GM10248 (cell line): ENCODE measurements around the gene CILP2.

Experiments used
- CTCF ChIA-PET: fragments of 300-600 bp; sonication (Branson Sonifier 250); formaldehyde crosslinking; extraction: SDS; loops from one replicate; lab custom pipeline; 2021; ENCODE audit warnings: antibody characterized with exemption; lab: Yijun Ruan, JAX
- POLR2A ChIA-PET: fragments of 350-650 bp; sonication (Branson Sonifier 250); formaldehyde crosslinking; extraction: SDS; loops from one replicate; lab custom pipeline; 2020; ENCODE audit warnings: antibody characterized with exemption; lab: Yijun Ruan, JAX
- DNase-seq: peaks from one replicate; pipeline ENCODE4 v3.0.0; 2012; ENCODE audit errors: extremely low spot score
- TF ChIP-seq, protein P1 (sequence below): IDR thresholded peaks from 2 replicates; pipeline ENCODE4 v1.5.1; 2012; ENCODE audit warnings: mild to moderate bottlenecking, low read depth; ENCODE audit errors: extremely low read depth, missing control alignments, control extremely low read depth

CILP2 gene

DNA sequence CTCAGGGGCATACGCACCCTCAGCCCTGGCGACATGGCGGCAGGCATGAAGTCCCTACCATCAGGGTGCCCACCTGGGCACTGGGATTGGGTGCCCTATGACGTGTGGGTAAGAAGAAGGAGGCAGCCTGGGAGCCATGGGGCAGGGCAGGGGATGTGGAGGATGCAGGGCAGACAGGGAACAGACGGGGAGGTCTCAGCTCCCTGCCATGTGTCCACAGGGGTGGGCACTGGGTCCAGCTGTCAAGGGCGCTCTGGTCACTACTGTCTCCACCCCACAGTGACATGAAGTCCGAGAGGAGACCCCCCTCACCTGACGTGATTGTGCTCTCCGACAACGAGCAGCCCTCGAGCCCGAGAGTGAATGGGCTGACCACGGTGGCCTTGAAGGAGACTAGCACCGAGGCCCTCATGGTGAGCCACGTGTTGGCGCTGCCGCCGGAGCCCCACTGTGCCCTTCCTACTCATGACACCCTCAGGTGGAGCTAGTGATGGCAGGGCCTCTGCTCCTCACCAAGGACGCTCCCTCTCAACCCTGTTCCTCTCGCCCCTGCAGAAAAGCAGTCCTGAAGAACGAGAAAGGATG lies 45.9 kb upstream of the CILP2 start:
- DNase-seq, result no peak
- ChIA-PET POLR2A (no interaction called here), CTCF (interaction anchor here (0.8 to 8.5 kb wide), 12 partner anchors 13 to 126 kb away, joined by 3 to 220 read pairs (median 10); partner anchors contain the start of gene GATAD2A)
- TF ChIP-seq, protein P1, sequence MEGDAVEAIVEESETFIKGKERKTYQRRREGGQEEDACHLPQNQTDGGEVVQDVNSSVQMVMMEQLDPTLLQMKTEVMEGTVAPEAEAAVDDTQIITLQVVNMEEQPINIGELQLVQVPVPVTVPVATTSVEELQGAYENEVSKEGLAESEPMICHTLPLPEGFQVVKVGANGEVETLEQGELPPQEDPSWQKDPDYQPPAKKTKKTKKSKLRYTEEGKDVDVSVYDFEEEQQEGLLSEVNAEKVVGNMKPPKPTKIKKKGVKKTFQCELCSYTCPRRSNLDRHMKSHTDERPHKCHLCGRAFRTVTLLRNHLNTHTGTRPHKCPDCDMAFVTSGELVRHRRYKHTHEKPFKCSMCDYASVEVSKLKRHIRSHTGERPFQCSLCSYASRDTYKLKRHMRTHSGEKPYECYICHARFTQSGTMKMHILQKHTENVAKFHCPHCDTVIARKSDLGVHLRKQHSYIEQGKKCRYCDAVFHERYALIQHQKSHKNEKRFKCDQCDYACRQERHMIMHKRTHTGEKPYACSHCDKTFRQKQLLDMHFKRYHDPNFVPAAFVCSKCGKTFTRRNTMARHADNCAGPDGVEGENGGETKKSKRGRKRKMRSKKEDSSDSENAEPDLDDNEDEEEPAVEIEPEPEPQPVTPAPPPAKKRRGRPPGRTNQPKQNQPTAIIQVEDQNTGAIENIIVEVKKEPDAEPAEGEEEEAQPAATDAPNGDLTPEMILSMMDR, result no peak

DNA sequence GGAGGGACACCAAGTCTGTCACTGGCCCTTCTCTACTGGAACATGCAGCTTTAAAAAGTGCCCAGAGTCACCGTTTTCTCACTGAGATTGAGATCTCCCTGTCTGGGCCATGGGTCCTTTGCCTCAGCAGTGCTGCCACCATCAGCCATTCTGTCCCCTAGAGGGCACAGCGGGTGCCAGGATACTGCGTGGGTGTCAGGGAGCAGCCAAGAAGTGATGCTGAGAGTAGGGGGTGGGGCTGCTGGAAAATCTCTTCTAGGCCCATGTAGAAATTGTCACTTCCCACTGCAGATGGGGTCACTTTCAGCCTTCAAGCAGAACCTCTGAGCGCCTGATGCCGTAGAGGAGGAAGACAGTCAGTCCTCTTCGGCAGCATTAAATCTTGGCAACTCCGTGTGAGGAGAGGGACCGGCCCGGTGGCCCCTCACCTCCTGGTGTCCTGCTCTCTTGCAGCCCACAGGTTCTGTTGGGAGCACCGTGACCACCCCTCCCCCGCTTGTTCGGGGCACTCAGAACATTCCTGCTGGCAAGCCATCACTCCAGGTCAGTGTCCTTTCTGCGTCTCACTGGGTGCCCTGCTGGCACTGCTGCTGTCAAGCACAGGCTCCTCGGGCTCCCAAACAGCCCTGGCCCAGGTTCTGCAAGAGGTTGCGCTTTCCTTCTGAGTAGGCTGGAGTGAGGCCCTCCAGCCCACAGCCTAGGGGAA lies 44.1 kb upstream of the CILP2 start:
- TF ChIP-seq, protein P1, result no peak
- POLR2A ChIA-PET, result no interaction called here
- no peak for DNase-seq
- CTCF ChIA-PET, result interaction anchor here (1.3 to 8.5 kb wide), 3 partner anchors 76 to 136 kb away, joined by 3 to 220 read pairs (median 4); no protein-coding TSS in a partner anchor

DNA sequence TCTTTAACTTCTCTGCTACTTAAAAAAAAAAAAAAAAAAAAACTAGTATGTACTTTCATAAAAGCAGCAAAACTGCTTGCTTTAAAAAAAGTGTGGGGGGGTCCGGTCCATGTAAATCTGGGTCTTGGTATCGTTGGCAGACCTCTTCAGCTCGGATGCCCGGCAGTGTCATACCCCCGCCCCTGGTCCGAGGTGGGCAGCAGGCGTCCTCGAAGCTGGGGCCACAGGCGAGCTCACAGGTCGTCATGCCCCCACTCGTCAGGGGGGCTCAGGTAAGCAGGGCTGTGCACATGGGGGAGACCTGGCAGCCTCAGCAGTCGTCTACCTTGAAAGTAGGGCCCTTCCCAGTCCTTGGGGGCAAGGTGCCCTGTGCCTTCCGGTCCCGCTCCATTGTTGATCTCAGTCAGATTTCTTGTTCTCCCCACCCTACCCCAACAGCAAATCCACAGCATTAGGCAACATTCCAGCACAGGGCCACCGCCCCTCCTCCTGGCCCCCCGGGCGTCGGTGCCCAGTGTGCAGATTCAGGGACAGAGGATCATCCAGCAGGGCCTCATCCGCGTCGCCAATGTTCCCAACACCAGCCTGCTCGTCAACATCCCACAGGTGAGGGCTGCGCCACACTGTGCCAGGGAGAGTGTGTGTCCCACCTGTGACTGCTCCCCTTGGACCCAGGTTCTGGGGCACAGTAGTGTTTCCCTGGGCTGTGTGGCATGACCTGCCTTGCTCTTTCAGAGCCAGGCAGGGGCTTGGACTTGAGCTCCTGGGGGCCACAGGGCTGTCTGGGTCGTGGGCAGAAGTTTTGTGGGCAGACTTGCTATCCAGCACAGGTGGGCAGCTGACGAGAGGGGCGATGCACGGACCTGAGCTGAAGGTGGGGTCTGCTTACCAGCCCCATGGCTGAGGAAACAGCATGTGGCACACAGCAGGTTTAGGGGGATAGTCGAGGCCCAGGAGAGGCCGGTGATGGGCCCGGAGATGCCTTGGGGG lies 42.2 kb upstream of the CILP2 start:
- TF ChIP-seq, protein P1, result no peak
- POLR2A ChIA-PET, result no interaction called here
- DNase-seq, result no peak
- CTCF ChIA-PET, result interaction anchor here (1.0 to 1.1 kb wide), 2 partner anchors 111 to 130 kb away, joined by 3 read pairs; no protein-coding TSS in a partner anchor

DNA sequence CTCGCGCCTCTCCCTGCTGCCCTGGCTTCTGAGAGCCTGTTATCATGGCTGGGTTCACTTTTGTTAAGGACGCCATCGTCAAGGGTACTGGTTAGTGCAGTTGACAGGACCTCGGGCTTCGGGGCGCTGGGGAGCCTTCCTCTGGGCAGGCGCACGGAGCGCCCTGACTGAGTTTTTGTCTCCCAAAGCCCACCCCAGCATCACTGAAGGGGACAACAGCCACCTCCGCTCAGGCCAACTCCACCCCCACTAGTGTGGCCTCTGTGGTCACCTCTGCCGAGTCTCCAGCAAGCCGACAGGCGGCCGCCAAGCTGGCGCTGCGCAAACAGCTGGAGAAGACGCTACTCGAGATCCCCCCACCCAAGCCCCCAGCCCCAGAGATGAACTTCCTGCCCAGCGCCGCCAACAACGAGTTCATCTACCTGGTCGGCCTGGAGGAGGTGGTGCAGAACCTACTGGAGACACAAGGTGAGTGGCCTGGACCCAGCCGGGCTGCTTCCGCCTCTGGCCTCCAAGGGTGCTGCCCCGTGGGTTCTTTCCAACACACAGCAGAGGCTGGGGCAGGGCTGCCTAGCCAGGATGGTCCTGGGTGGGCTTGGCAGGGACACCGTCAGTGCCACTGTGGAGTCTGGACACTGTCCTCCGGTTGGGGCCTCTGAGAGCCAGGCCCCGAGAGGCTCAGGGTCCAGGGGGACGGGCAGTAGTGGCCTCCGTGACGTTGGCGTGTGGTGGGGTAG lies 39.6 kb upstream of the CILP2 start:
- ChIA-PET POLR2A (no interaction called here), CTCF (no interaction called here)

DNA sequence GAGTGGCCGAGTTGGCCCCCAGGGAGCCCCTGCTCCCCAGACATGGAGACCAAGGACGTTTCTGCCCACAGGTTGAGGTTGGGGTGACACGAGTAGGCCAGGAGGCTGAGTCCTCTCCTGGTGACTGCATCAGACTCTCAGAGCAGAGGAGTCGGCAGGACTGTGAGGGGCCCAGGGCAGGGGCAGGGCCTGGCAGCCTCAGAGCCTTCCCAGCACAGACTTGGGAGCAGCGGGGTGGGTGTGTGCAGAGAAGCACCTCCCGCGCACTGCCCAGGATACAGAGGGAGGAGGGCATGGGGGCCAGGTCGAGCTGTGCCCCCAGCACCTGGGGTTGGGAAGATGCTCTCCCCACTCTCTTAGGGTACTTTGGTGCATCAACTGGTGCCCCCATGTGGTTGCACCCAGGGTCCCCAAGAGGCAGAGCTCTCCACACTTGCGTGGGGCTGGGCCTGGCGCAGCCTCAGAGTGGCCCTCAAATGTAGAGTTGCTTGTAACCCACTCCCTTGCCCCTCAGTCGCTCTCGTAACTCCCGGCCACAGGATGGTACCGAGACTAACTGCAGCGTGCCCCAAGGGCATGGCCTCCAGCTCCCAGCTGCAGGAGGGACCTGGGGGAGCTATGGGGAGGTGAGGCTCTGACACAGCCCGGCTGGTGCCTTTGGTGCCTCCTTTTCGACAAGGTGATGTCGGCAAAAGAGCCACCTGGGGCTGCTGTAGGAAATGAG lies 38.6 kb upstream of the CILP2 start:
- ChIA-PET CTCF (interaction anchor here (1.3 kb wide), 1 partner anchor 8 kb away, joined by 3 read pairs; no protein-coding TSS in a partner anchor), POLR2A (no interaction called here)
- TF ChIP-seq, protein P1, result no peak
- no peak for DNase-seq

More for the DNA sequence above, 39.6 kb upstream of the CILP2 start:
- DNase-seq, result no peak
- TF ChIP-seq, protein P1, result no peak
